Stimulated activated CD4-positive, alpha-beta T cell treated with anti-CD3 and anti-CD28 coated beads, Interleukin-4, amount 100 ng/mL, for 24 hours (primary cell): ENCODE data around the gene VAPB.

ENCODE experiments used
- DNase-seq: peaks from one replicate; pipeline ENCODE4 v3.0.0-alpha.2; 2020

The VAPB gene

DNA sequence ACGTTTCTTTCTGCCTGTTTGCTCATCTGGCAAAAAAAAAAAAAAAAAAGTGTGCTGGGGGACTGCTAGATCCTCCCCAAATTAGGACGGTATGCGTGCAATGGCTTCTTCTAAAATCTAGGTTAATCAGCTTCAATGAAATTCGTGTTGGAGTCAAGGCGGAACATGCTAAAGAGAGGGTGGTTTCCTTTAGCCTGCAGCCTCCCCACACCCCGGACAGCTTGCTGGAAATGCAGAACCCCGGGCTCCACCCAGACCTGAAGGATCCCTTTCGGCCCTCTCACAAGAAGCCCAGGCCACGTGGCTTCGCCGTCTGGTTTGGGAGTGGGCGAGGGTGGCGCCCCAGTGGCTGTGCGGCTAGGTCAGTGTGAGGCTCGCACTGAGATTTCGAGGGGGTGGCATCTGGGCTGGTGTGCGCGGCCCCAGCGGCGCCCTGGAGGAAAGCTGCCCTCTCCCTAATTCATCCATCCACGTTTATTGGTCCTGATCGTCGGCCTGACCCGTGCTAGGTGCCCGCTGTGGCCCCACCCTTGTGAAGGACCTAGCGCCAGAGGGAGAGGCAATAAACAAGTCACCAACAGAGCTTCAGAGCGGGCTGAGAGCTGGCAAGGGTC, 77.2 kb downstream of the VAPB start:
- no peak for DNase-seq

- DNase-seq: no peak
These were observed 77.9 kb downstream of the VAPB start for GRCh38 chr20:58466729-58467571.

- DNase-seq: no peak
These were observed 78.8 kb downstream of the VAPB start for GRCh38 chr20:58467572-58468527.

DNA sequence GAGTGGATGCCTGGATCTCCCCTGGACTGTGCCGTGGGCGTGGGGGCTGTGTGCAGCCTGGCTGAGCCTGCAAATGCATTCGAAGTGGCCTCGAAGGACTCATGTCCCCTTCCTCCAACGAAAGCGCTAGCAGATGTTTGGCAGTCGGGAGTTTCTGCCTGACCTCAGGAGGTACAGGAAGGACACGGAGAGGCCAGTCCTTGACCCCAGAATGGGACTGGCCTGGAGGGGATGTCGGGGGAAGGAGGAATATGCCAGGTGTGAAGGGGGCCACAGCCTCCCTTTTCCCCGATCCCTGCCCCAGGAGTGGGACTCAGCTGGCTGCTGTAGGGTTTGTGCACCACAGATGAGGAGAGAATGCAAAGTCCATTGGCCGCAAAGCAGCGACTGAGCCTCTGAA, 80.6 kb downstream of the VAPB start:
- DNase-seq: no peak

DNA sequence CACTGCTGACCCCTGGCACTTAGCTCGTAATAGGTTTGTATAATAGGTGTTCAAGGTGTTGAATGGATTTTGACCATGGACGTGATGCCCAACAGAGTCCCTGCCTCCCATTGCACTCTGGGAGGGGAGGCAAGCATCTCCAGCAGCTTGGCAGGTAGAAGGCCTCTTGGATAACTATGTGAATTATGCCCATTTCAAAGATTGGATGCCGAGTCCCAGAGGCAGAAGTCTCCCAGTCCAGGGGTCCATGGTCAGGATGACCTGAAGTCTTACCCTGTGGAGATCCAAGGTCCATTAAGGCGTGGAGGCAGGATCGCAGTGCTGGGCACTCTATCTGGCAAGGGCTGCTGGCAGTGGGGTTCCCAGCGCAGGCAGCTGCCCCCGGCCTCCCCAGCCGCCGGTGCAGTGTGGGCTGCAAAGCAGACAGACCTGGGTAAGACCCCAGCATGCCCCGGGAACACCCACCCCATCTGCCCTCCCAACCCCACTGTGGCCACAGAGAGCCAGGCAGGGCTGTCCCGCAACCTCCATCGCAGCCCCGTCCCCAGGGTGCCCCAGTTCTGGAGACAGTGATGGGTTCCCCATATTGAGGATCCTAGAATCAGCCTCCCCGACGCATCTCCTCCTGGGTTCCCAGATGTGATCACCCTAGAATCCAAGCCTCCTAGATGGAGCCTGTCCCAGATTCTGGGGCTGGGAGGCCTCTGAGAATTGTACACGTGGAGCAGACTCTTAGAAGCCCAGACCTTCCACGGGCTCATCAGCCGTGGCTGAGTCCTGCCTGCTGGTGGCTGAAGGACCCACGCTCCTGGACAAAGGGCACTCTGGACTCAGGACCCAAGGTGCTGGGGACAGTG, 81.5 kb downstream of the VAPB start:
- DNase-seq: no peak

DNA sequence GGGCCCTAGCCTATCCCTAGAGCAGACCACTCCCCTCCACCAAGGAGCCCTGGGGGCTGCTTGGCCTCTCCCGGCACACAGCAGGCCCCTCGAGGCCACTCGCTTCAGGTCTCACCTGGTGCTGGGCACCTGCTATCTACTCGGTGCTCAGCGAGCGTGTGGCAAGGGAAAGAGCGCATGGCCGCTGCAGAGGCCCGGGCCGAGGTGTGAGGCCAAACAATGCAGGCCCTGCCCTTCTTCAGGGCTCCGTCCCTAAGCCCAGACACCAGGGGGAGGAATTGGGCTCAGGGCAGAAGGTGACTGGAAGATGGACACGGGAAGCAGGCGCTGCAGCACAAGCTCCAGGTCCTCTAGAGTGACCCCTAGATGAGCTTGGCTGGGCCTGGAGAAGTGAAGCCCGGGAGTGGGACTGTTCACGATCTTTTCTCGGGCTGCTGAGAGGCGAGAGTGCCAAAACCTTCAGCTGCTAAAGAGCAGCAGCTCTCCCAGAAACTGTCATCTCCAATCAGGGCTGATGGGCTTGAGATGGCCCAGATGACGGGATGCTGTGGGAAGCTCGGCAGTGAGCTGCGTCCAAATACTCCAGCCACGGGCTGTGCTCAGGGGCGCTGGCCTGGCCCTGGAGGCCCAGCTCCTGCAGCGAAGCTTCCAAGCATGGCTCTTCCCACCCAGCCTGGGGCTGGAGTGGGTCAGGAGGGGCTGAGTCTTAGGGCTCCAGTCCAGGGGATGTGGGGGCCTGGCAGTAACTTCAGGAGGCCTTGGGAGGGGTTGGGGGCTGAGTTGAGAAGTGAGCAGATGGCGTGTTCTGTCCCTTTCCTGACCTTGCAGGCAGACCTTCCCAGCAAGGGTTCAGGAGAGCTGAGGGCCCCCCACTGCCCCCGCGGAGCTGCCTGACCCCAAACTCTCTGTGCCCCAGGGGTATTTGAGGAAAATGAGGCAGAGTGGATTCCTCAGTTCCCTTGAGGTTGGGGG, 82.5 kb downstream of the VAPB start:
- no peak for DNase-seq

GRCh38 chr20:58472273-58473018, 83.4 kb downstream of the VAPB start:
- DNase-seq: no peak

DNA sequence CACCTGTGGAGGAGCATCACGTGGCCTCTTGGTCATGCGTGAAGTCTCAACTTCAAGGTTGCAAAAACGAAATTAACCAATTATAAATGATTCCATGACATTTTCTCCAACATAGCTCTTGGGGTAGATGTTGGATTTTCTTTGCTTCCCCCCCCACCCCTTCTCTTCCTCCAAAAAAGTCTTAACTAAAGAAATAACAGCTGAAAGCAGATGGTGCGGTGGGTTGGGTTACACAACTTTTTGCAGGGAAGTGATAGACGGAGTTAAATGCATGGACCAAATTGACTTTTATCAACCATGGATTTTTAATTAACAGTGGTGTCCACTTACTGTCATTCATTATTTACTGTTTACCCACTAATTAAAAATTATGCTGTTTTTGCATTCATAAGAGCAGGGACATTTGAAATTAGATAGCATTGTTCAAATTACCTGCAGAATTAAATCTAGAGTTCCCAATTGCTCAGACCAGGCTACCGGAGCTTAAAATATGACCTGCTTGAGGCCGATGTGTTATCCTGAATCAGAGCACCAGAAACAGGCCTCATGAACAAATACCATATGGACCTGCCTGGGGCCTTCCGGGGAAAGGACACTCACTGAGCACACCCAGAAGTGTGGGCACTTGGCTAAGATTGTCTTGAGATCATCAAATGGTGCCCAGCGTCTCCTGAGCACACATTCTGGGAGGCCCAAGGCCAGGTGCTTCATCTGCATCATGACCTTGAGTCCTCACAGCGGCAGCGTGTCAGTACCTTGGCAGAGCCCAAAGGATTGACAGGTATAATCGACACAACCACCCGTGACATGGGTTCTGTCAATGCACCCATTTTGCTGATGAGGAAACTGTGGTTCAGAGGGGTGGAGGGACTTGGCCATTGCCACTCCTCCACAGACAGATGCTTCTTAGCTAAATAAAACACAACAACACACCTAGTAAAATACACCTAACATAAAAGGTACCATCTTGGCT, 84.7 kb downstream of the VAPB start:
- no peak for DNase-seq

- DNase-seq: no peak
These were observed 86.4 kb downstream of the VAPB start for GRCh38 chr20:58475466-58475865.

DNA sequence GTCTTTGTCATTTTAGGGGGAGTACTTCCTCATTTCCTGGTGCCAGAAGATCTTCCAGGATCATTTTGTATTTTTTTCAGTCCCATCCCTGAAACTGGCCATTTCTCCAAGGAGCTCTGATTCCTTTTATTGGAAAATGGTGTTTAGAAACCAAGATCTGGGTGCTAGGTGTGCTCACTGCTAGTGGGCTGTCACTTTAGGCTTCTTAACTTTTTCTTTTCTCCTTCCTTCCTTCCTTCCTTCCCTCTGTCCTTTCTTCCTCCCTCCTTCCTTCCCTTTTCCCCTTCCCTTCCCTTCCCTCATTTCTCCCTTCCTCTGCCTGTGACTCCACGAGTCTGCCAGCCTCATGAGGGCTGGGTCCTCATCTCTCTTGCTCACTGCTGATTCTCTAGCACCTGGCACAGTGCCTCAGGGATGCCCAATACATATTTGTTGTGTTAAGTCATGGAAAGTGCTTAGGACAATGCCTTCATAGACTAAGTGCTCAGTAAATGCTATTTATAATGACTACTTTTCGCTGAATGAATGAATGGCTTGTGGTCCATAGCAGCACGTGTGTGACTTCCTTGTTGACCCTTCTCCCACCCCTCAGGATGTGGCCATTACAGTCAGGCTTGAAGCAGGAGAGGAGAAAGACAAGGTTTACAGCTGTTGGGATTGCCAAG, 89.2 kb downstream of the VAPB start:
- DNase-seq: no peak

- DNase-seq: no peak
These were observed 90.9 kb downstream of the VAPB start for GRCh38 chr20:58479726-58480440.

- DNase-seq: no peak
These were observed 91.7 kb downstream of the VAPB start for GRCh38 chr20:58480551-58481336.

DNA sequence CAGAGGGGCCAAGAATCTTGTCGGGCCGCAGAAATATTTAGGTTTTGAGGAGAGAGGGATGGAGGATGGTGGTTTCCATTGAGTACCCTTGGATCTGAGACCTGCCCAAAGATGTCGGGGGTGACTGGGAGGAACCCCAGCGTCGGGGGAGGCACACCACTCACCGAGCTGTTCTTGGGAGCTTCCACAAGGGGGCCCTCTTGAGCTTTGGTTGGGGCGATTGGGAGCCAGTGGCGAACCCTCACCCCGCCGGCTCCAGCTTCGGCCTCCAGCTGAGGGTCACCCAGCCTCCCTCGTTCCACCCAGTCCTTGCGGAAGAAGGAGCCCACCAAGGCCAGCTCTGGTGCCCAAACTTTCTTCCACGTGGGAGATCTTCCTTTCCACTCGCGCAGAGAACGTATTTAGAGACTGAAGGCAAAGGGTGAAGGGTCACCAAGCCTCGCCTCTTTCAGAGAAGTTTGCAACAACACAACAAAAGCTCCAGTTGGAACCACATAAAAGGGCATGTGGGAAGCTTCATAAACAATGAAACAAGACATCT, 92.5 kb downstream of the VAPB start:
- peak; percentile 80 for DNase-seq

DNA sequence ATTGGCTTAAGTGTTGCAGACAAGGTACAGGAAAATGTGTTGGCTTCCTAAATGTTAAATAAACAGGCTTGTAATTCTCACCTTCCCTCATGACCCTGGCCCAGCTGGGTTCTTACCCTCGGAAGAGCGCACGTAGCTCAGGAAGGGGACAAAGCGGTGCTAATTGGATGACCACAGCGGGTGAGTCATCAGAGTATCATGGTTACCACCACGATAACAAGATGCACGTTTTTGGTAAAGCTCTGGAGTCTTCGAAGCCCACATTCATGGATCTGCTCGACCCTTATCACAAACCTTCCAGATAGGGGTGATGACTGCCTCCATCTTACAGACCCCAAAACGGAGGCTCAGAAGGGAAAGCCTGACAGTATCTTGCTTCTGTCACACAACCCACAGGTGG, 93.4 kb downstream of the VAPB start:
- no peak for DNase-seq

- DNase-seq: no peak
These were observed 94.0 kb downstream of the VAPB start for GRCh38 chr20:58483051-58483450.

- DNase-seq: no peak
These were observed 94.4 kb downstream of the VAPB start for GRCh38 chr20:58483470-58483869.

DNA sequence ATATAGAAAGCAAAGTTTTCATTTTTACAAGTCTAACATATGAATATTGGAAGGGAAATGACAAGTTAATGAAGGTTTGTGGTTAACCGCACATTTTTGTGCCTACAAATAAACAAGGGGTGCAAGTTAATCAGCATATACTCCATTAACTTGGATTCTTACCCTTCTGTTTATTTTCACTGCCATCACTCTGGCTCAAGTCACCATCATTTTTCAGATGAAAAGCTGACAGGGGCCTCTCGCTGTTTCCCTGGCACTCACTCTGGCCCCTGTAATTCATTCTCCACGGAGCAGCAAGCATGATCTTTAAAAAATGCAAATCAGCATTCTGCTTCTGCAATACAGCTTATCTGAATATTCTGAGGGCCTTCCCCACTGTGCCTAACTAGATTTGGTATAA, 96.4 kb downstream of the VAPB start:
- DNase-seq: no peak
